ENCODE results near the gene CMTM7.
"Not testable (repeated sequence)": the region's sequence is repeated elsewhere in the genome, so short reads cannot be mapped to it uniquely, and the experiment has no call there.

The CMTM7 gene

GRCh38 chr3:32384938-32385337 is 6.7 kb upstream of the CMTM7 start:
- no peak overlapping the region for H3K4me3 ChIP-seq (replicated peaks; ENCODE audit: insufficient read depth, low read length)
- TF ChIP-seq, protein P1, sequence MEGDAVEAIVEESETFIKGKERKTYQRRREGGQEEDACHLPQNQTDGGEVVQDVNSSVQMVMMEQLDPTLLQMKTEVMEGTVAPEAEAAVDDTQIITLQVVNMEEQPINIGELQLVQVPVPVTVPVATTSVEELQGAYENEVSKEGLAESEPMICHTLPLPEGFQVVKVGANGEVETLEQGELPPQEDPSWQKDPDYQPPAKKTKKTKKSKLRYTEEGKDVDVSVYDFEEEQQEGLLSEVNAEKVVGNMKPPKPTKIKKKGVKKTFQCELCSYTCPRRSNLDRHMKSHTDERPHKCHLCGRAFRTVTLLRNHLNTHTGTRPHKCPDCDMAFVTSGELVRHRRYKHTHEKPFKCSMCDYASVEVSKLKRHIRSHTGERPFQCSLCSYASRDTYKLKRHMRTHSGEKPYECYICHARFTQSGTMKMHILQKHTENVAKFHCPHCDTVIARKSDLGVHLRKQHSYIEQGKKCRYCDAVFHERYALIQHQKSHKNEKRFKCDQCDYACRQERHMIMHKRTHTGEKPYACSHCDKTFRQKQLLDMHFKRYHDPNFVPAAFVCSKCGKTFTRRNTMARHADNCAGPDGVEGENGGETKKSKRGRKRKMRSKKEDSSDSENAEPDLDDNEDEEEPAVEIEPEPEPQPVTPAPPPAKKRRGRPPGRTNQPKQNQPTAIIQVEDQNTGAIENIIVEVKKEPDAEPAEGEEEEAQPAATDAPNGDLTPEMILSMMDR (IDR thresholded peaks at IDR 0.05; ENCODE audit: insufficient read depth, low read length) = no peak
- TF ChIP-seq GABPA (IDR thresholded peaks at IDR 0.05; ENCODE audit: low read depth) = no peak
- peak; percentile 18; the same call in 1 of the 2 replicates for TF ChIP-seq SPI1 (IDR thresholded peaks at IDR 0.05; ENCODE audit: borderline replicate concordance, low read depth)
- no peak for TF ChIP-seq POLR2AphosphoS5 (IDR thresholded peaks at IDR 0.05; ENCODE audit: low read depth)
- no peaks in the 10 kb centered on the region for H3K27me3 ChIP-seq (ENCODE audit: insufficient read depth, poor library complexity, severe bottlenecking)
- peak in 1 of 2 experiments; percentile 31 for DNase-seq (ENCODE audit: low read depth in 1 of 2, low spot score in 1 of 2)
- H3K27ac ChIP-seq (replicated peaks) = no peak overlapping the region

GRCh38 chr3:32387512-32387911 is 4.1 kb upstream of the CMTM7 start:
- no peak for TF ChIP-seq SPI1 (IDR thresholded peaks at IDR 0.05; ENCODE audit: borderline replicate concordance, low read depth)
- no peak for TF ChIP-seq GABPA (IDR thresholded peaks at IDR 0.05; ENCODE audit: low read depth)
- Histone ChIP-seq H3K27ac (replicated peaks) (no peak overlapping the region), H3K4me3 (replicated peaks; ENCODE audit: insufficient read depth, low read length) (no peak overlapping the region), H3K27me3 (ENCODE audit: insufficient read depth, poor library complexity, severe bottlenecking) (no peaks in the 10 kb centered on the region)
- DNase-seq (ENCODE audit: low read depth in 1 of 2, low spot score in 1 of 2) = no peak

- DNase-seq (ENCODE audit: low read depth in 1 of 2, low spot score in 1 of 2); H3K27me3 ChIP-seq (ENCODE audit: insufficient read depth, poor library complexity, severe bottlenecking); H3K4me3 ChIP-seq (replicated peaks; ENCODE audit: insufficient read depth, low read length); H3K27ac ChIP-seq (replicated peaks): not testable (repeated sequence)
Measured at GRCh38 chr3:32389577-32389976, 2.1 kb upstream of the CMTM7 start.

DNA sequence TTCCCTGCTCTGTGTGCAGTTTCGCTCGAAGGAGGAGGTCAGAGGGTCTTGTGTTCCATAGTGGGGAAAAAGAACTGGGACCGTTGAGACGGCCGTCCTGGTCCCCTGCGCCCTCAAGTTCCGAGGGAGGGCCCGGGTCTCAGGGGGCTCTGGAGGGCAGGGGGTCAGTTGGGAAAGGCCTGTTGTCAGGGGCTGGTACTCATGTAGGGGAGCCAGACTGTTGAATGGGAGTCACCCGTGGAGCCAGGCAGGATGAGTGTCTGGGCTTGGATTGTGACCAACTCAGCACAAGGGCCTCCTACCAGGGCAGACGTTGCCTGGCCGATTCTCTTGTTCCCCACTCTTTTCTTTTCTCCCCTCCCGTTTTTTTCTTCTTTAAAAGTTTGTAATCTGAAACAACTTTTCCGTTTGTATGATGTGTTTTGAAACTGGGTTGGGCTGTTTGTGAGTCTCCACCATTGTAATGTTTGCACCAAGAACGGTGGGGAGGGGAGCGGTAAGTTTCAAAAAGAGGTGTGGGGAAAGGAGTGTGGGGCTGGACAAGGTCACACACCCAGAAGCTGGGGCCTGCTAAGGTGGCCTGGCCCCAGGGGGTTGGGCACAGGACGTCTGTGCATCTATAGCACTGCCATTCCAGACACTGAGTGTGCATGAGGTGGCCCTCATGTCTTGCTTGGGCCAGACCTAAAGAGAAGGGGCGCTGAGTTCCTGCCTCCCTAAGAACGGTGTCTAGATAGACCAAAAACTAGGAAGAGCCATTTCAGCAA is 1.1 kb downstream of the CMTM7 start:
- TF ChIP-seq GABPA (IDR thresholded peaks at IDR 0.05; ENCODE audit: low read depth) (no peak), POLR2AphosphoS5 (IDR thresholded peaks at IDR 0.05; ENCODE audit: low read depth) (no peak), SPI1 (IDR thresholded peaks at IDR 0.05; ENCODE audit: borderline replicate concordance, low read depth) (no peak)
- TF ChIP-seq, protein P1 (IDR thresholded peaks at IDR 0.05; ENCODE audit: insufficient read depth, low read length) = no peak
- TF ChIP-seq, protein P2, sequence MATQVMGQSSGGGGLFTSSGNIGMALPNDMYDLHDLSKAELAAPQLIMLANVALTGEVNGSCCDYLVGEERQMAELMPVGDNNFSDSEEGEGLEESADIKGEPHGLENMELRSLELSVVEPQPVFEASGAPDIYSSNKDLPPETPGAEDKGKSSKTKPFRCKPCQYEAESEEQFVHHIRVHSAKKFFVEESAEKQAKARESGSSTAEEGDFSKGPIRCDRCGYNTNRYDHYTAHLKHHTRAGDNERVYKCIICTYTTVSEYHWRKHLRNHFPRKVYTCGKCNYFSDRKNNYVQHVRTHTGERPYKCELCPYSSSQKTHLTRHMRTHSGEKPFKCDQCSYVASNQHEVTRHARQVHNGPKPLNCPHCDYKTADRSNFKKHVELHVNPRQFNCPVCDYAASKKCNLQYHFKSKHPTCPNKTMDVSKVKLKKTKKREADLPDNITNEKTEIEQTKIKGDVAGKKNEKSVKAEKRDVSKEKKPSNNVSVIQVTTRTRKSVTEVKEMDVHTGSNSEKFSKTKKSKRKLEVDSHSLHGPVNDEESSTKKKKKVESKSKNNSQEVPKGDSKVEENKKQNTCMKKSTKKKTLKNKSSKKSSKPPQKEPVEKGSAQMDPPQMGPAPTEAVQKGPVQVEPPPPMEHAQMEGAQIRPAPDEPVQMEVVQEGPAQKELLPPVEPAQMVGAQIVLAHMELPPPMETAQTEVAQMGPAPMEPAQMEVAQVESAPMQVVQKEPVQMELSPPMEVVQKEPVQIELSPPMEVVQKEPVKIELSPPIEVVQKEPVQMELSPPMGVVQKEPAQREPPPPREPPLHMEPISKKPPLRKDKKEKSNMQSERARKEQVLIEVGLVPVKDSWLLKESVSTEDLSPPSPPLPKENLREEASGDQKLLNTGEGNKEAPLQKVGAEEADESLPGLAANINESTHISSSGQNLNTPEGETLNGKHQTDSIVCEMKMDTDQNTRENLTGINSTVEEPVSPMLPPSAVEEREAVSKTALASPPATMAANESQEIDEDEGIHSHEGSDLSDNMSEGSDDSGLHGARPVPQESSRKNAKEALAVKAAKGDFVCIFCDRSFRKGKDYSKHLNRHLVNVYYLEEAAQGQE (IDR thresholded peaks at IDR 0.05; ENCODE audit: insufficient replicate concordance, low read depth) = no peak
- Histone ChIP-seq H3K4me3 (replicated peaks; ENCODE audit: insufficient read depth, low read length) (peak overlapping the region; percentile 82), H3K27ac (replicated peaks) (peak overlapping the region; percentile 92), H3K27me3 (ENCODE audit: insufficient read depth, poor library complexity, severe bottlenecking) (no peaks in the 10 kb centered on the region)
- DNase-seq (ENCODE audit: low read depth in 1 of 2, low spot score in 1 of 2) = no peak

- TF ChIP-seq GABPA (IDR thresholded peaks at IDR 0.05; ENCODE audit: low read depth) (no peak), POLR2AphosphoS5 (IDR thresholded peaks at IDR 0.05; ENCODE audit: low read depth) (no peak), SPI1 (IDR thresholded peaks at IDR 0.05; ENCODE audit: borderline replicate concordance, low read depth) (no peak)
- TF ChIP-seq, protein P2 (IDR thresholded peaks at IDR 0.05; ENCODE audit: insufficient replicate concordance, low read depth) = no peak
- TF ChIP-seq, protein P1 (IDR thresholded peaks at IDR 0.05; ENCODE audit: insufficient read depth, low read length) = no peak
- Histone ChIP-seq H3K4me3 (replicated peaks; ENCODE audit: insufficient read depth, low read length) (no peak overlapping the region), H3K27ac (replicated peaks) (no peak overlapping the region), H3K27me3 (ENCODE audit: insufficient read depth, poor library complexity, severe bottlenecking) (no peaks in the 10 kb centered on the region)
- no peak for DNase-seq (ENCODE audit: low read depth in 1 of 2, low spot score in 1 of 2)
Measured at GRCh38 chr3:32395496-32395895, 3.8 kb downstream of the CMTM7 start.
